A549 (cell line): Measurements from ENCODE around the gene GPRIN2. TPM values are rescaled to one million over a fixed set of nuclear protein-coding genes. Genes with fewer than 3 reads are reported as not detected.

Source experiments
- ATAC-seq, 2 experiments: fragments of 200-7000 bp in 1 of 2; fragments of >200 bp in 1 of 2; cut with Nextera tagmentation in 1 of 2; cut with Tn5 transposase in 1 of 2; 3 replicates each; pipeline versions ENCODE4 v1.8.0 to v1.9.1; 2018 to 2020; ENCODE audit warnings: mild to moderate bottlenecking in 1 of 2, moderate library complexity in 1 of 2
- CTCF ChIA-PET: fragments of 300-600 bp; sonication (Branson Sonifier 250); formaldehyde crosslinking; extraction: SDS; loops from one replicate; lab custom pipeline; 2021; ENCODE audit warnings: antibody characterized with exemption, inconsistent platforms; lab: Yijun Ruan, JAX
- POLR2A ChIA-PET: fragments of 350-600 bp; formaldehyde crosslinking; extraction: SDS; loops from one replicate; lab custom pipeline; 2021; ENCODE audit warnings: antibody characterized with exemption, inconsistent platforms; lab: Yijun Ruan, JAX
- DNase-seq, 2 experiments: peaks; one replicate each; pipeline versions ENCODE4 v3.0.0 to v3.0.0-alpha.2; 2011 to 2016; ENCODE audit warnings: low read depth in 1 of 2, low spot score in 1 of 2
- FAIRE-seq: peaks from 2 replicates; lab custom pipeline; 2011; peaks lifted over from hg19 to GRCh38; lab: Jason Lieb, UNC
- H3K27ac ChIP-seq, 2 experiments: fragments of >200 bp; sonication (Bioruptor Twin); formaldehyde crosslinking; 3 replicates each; pipeline ENCODE4 v1.5.1; 2016 to 2017
- H3K4me1 ChIP-seq: fragments of >200 bp; sonication (Bioruptor Twin); formaldehyde crosslinking; 3 replicates; pipeline ENCODE4 v1.6.1; 2016
- H3K4me2 ChIP-seq: fragments of >200 bp; sonication (Bioruptor Twin); formaldehyde crosslinking; 3 replicates; pipeline ENCODE4 v1.6.1; 2016
- H3K4me3 ChIP-seq: fragments of >200 bp; sonication (Bioruptor Twin); formaldehyde crosslinking; 3 replicates; pipeline ENCODE4 v1.5.1; 2016
- H3K9me3 ChIP-seq: fragments of >200 bp; sonication (Bioruptor Twin); formaldehyde crosslinking; 3 replicates; pipeline ENCODE4 v1.6.1; 2016
- BCL3 ChIP-seq: fragments of >200 bp; sonication (Bioruptor Twin); formaldehyde crosslinking; IDR thresholded peaks from 3 replicates; pipeline ENCODE4 v1.6.1; 2016
- CBX8 ChIP-seq: fragments of 200-600 bp; sonication (generic); IDR thresholded peaks from 2 replicates; pipeline ENCODE4 v1.6.1; 2016
- CHD2 ChIP-seq: fragments of 150-350 bp; IDR thresholded peaks from 2 replicates; pipeline ENCODE4 v1.6.1; 2014; ENCODE audit warnings: low read length; ENCODE audit not compliant: partially characterized antibody
- EHF ChIP-seq: fragments of 250-450 bp; sonication (Bioruptor Pico); IDR thresholded peaks from 2 replicates; pipeline ENCODE4 v1.5.0; 2020; ENCODE audit warnings: mild to moderate bottlenecking
- EHMT2 ChIP-seq: fragments of 200-600 bp; sonication (generic); IDR thresholded peaks from 2 replicates; pipeline ENCODE4 v1.6.1; 2016; ENCODE audit warnings: antibody characterized with exemption, low read depth, mild to moderate bottlenecking, moderate library complexity
- ELK1 ChIP-seq: fragments of 150-350 bp; IDR thresholded peaks from 2 replicates; pipeline ENCODE4 v1.6.1; 2014; ENCODE audit warnings: low read depth, mild to moderate bottlenecking, low read length
- HDAC2 ChIP-seq: fragments of 200-600 bp; sonication (generic); IDR thresholded peaks from 2 replicates; pipeline ENCODE4 v1.6.1; 2016
- HMGXB4 ChIP-seq: fragments of 250-450 bp; sonication (Bioruptor Pico); IDR thresholded peaks from 2 replicates; pipeline ENCODE4 v1.5.0; 2021; ENCODE audit warnings: mild to moderate bottlenecking, moderate library complexity, borderline replicate concordance
- HOXB13 ChIP-seq: fragments of 250-450 bp; sonication (Bioruptor Pico); IDR thresholded peaks from 2 replicates; pipeline ENCODE4 v1.5.0; 2020; ENCODE audit warnings: low read depth, mild to moderate bottlenecking, moderate library complexity
- HOXB5 ChIP-seq: fragments of 250-450 bp; sonication (Bioruptor Pico); IDR thresholded peaks from 2 replicates; pipeline ENCODE4 v1.5.0; 2020; ENCODE audit warnings: mild to moderate bottlenecking, moderate library complexity
- KDM1A ChIP-seq: fragments of 200-600 bp; sonication (generic); IDR thresholded peaks from 2 replicates; pipeline ENCODE4 v1.6.1; 2016; ENCODE audit warnings: low read depth, mild to moderate bottlenecking
- KDM5A ChIP-seq: fragments of 200-600 bp; sonication (generic); IDR thresholded peaks from 2 replicates; pipeline ENCODE4 v1.6.1; 2016; ENCODE audit warnings: antibody characterized with exemption, mild to moderate bottlenecking
- MAX ChIP-seq: IDR thresholded peaks from 2 replicates; pipeline ENCODE4 v1.6.1; 2012
- MYC ChIP-seq: IDR thresholded peaks from 2 replicates; pipeline ENCODE4 v1.6.1; 2012; ENCODE audit warnings: mild to moderate bottlenecking, inconsistent platforms, low read length, improper control_type of control experiment, borderline replicate concordance
- NPAS2 ChIP-seq: fragments of 250-450 bp; sonication (Bioruptor Pico); IDR thresholded peaks from 2 replicates; pipeline ENCODE4 v1.8.0; 2022; ENCODE audit warnings: mild to moderate bottlenecking, moderate library complexity, borderline replicate concordance
- NR3C1 ChIP-seq: fragments of >200 bp; sonication (Bioruptor Twin); formaldehyde crosslinking; IDR thresholded peaks from 3 replicates; pipeline ENCODE4 v1.6.1; 2017
- POLR2AphosphoS2 ChIP-seq: conservative IDR thresholded peaks from 2 replicates; pipeline ENCODE4 v1.6.1; 2012; ENCODE audit warnings: low read length, improper control_type of control experiment, inconsistent platforms
- RCOR1 ChIP-seq: fragments of 150-350 bp; IDR thresholded peaks from 2 replicates; pipeline ENCODE4 v1.6.1; 2014; ENCODE audit warnings: antibody characterized with exemption, low read length, low read depth
- RFX5 ChIP-seq: fragments of 450-650 bp; IDR thresholded peaks from 2 replicates; pipeline ENCODE4 v1.7.1; 2014; ENCODE audit warnings: antibody characterized with exemption, mild to moderate bottlenecking, moderate library complexity
- RNF2 ChIP-seq: fragments of 200-600 bp; sonication (generic); IDR thresholded peaks from 2 replicates; pipeline ENCODE4 v1.6.1; 2016; ENCODE audit warnings: low read depth, mild to moderate bottlenecking, antibody characterized with exemption, moderate library complexity, borderline replicate concordance
- SMC3 ChIP-seq: fragments of >200 bp; sonication (Bioruptor Twin); formaldehyde crosslinking; IDR thresholded peaks from 3 replicates; pipeline ENCODE4 v1.6.1; 2018; ENCODE audit warnings: inconsistent platforms
- SREBF2 ChIP-seq: fragments of 450-650 bp; IDR thresholded peaks from 2 replicates; pipeline ENCODE4 v1.6.1; 2014; ENCODE audit warnings: mild to moderate bottlenecking, moderate library complexity
- TP53 ChIP-seq: fragments of 250-450 bp; sonication (Bioruptor Pico); IDR thresholded peaks from 2 replicates; pipeline ENCODE4 v1.5.0; 2021; ENCODE audit warnings: mild to moderate bottlenecking, moderate library complexity
- ZFP36 ChIP-seq: fragments of 450-650 bp; IDR thresholded peaks from 2 replicates; pipeline ENCODE4 v1.6.1; 2014; ENCODE audit warnings: borderline replicate concordance; ENCODE audit not compliant: partially characterized antibody
- ZNF302 ChIP-seq: fragments of 250-450 bp; sonication (Bioruptor Pico); IDR thresholded peaks from 2 replicates; pipeline ENCODE4 v1.9.0; 2021; ENCODE audit warnings: inconsistent platforms, mild to moderate bottlenecking, moderate library complexity
- ZSCAN20 ChIP-seq: fragments of 250-450 bp; sonication (Bioruptor Pico); IDR thresholded peaks from 2 replicates; pipeline ENCODE4 v1.8.0; 2022; ENCODE audit warnings: mild to moderate bottlenecking, moderate library complexity
- whole genome bisulfite sequencing: methylation state at CpG from one replicate; pipeline ENCODE4 v1.1.6; 2017; ENCODE audit errors: missing lambda C conversion rate; 5-methylcytosine and 5-hydroxymethylcytosine counted together
- polyA plus RNA-seq, 4 experiments: library from polyadenylated mRNA; depleted of rRNA in 3 of 4; stranded (reverse); fragments of >200 nt; fragmentation: RNase III in 1 of 4; extraction: RNeasy Plus Mini Kit Qiagen cat#74134 plus additional on column Dnase treatment in 1 of 4; gene quantifications; 2 replicates in 3 of 4; 3 replicates in 1 of 4; pipeline ENCODE4 v1.2.3, GENCODE V29; 2011 to 2017
- TF ChIP-seq, protein P1 (sequence below): IDR thresholded peaks from 2 replicates; pipeline ENCODE4 v1.6.1; 2012; ENCODE audit warnings: low read depth, borderline replicate concordance

The GPRIN2 gene
- polyA plus RNA-seq, 2 of the 4 experiments (the other 2 are of a cell fraction), result 8.8 to 29.9 TPM

DNA sequence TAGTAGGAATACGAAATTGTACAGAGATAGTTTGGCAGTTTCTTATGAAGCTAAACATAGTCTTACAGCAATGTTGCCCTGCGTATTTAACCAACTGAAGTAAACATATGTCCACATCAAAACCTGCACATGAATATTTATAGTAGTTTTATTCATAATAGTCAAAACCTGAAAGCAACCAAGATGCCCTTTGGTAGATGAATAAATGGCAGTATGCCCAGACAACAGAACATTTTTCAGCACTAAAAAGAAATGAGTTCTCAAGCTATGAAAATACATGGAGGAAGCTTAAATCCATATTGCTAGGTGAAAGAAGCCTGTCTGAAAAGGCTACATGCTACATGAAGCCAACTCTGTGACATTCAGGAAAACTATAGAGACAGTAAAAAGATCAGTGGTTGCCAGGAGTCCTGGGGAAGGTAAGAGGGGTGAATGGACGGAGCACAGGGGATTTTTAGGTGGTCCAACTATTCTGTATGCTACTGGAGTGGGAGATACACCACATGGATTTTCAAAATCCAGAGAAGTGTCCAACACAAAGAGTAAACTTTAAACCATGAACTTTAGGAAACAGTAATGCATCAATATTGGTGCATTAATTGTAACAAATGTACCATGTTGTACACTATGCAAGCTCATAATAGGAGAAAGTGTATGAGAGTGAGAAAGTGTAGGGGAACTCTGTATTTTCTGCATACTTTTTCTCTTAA, 17.6 kb downstream of the GPRIN2 start (continued):
- TF ChIP-seq RNF2, result no peak
- no peak for TF ChIP-seq RFX5
- TF ChIP-seq, protein P1, sequence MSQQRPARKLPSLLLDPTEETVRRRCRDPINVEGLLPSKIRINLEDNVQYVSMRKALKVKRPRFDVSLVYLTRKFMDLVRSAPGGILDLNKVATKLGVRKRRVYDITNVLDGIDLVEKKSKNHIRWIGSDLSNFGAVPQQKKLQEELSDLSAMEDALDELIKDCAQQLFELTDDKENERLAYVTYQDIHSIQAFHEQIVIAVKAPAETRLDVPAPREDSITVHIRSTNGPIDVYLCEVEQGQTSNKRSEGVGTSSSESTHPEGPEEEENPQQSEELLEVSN, result no peak
- no peak for TF ChIP-seq CBX8
- no peak for TF ChIP-seq MAX
- TF ChIP-seq HMGXB4 (CRISPR knock-in tag), result peak; percentile 6; the same call in 1 of the 2 replicates
- 0 out of 2 replicates have a peak, but pooled peaks have one; percentile 5 for TF ChIP-seq ZSCAN20
- TF ChIP-seq EHMT2, result no peak
- no peak for TF ChIP-seq NR3C1
- no peak for TF ChIP-seq MYC
- TF ChIP-seq HOXB5, result 0 out of 2 replicates have a peak, but pooled peaks have one; percentile 15
- peak; percentile 46; the same call in 1 of the 2 replicates for TF ChIP-seq TP53 (CRISPR knock-in tag)
- TF ChIP-seq ZNF302 (CRISPR knock-in tag), result no peak
- TF ChIP-seq BCL3, result no peak
- TF ChIP-seq POLR2AphosphoS2, result no peak
- TF ChIP-seq EHF (CRISPR knock-in tag), result peak; percentile 26; the same call in 1 of the 2 replicates
- TF ChIP-seq HDAC2, result no peak
- TF ChIP-seq SMC3, result no peak
- TF ChIP-seq NPAS2, result no peak
- no peak for TF ChIP-seq SREBF2
- no peak for TF ChIP-seq CHD2
- TF ChIP-seq RCOR1, result no peak
- no peak for TF ChIP-seq KDM5A
- no peak for TF ChIP-seq ELK1

DNA sequence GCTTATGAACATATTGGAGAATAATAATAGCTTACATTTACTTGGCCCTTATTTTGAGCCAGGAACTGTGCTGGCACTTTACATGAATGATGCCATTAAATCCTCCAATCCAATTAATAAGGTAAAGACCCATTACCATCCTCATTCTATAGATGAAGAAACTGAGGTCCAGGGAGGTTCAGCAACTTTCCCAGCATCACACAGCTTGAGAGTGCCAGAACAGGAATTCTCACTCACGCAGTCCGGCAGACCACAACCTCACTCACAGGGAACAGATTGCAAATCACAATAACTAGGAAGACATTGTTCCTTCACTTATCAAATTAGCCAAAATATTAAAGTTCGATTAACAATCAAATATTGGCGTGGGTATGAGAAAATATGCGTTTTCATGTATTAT, 18.3 kb downstream of the GPRIN2 start:
- CTCF ChIA-PET, result interaction anchor here (1.2 to 5.7 kb wide), 7 partner anchors 7 to 309 kb away, joined by 4 to 67 read pairs (median 11); no protein-coding TSS in a partner anchor
- Histone ChIP-seq H3K4me1 (peaks cover 73% of the 10 kb centered on the region), H3K9me3 (no peaks in the 10 kb centered on the region), H3K4me3 (no peak overlapping the region), H3K4me2 (peak overlapping the region; percentile 84), H3K27ac (peak overlapping the region; percentile 89 to 97)
- 71% methylated on average over 5 of the region's 5 CpGs for WGBS
- ATAC-seq (no peak), DNase-seq (no peak), FAIRE-seq (peak; percentile 73)
- TF ChIP-seq HOXB13 (CRISPR knock-in tag), result 0 out of 2 replicates have a peak, but pooled peaks have one; percentile 10
- TF ChIP-seq MAX, result no peak
- TF ChIP-seq HOXB5, result peak; percentile 7; the same call in 1 of the 2 replicates
- no peak for TF ChIP-seq NR3C1
- peak; percentile 63 for TF ChIP-seq ZFP36
- TF ChIP-seq KDM1A, result peak; percentile 63; the same call in 1 of the 2 replicates
- 0 out of 2 replicates have a peak, but pooled peaks have one; percentile 35 for TF ChIP-seq HDAC2
- no peak for TF ChIP-seq CHD2
- POLR2A ChIA-PET, result interaction anchor here (3.2 to 5.1 kb wide), 2 partner anchors 10 to 14 kb away, joined by 11 to 77 read pairs; no protein-coding TSS in a partner anchor
